Endothelial cell of umbilical vein (primary cell): Measurements from ENCODE around the gene KRT82. TPM values are rescaled to one million over a fixed set of nuclear protein-coding genes. Genes with fewer than 3 reads are reported as not detected.

Experiments
- BruUV-seq: library from RNA; stranded (reverse); fragments of 400-500 nt; replicated peaks from 2 replicates; lab custom pipeline; 2021; lab: Mats Ljungman, UMichigan
- CTCF ChIA-PET: fragments of 300-600, 350-600 bp; sonication (Branson Sonifier 250); formaldehyde crosslinking; loops from one replicate; lab custom pipeline; 2021; ENCODE audit warnings: antibody characterized with exemption, inconsistent platforms; lab: Charles Lee
- POLR2A ChIA-PET: fragments of 300-600, 350-600 bp; sonication (Branson Sonifier 250); formaldehyde crosslinking; loops from one replicate; lab custom pipeline; 2021; ENCODE audit warnings: antibody characterized with exemption, inconsistent platforms; lab: Charles Lee
- DNase-seq: peaks from one replicate; pipeline ENCODE4 v3.0.0-alpha.2; 2011; ENCODE audit warnings: low read depth, low spot score
- FAIRE-seq: peaks from 2 replicates; lab custom pipeline; 2011; peaks lifted over from hg19 to GRCh38; lab: Jason Lieb, UNC
- H2AFZ ChIP-seq: 2 replicates; pipeline ENCODE4 v1.6.0; 2012; ENCODE audit warnings: low read depth, low read length, control low read depth, inconsistent platforms
- H3K27ac ChIP-seq: 2 replicates; pipeline ENCODE4 v1.5.1; 2011; ENCODE audit warnings: low read depth, mild to moderate bottlenecking, control low read depth, low read length, moderate library complexity; ENCODE audit not compliant: insufficient read depth
- H3K27me3 ChIP-seq, 2 experiments: 2 replicates each; pipeline versions ENCODE4 v1.6.0 to v1.6.1; 2011; ENCODE audit warnings: low read length in 2 of 2, mixed read lengths in 1 of 2; ENCODE audit not compliant: control insufficient read depth in 2 of 2, insufficient read depth in 2 of 2
- H3K36me3 ChIP-seq, 2 experiments: 2 replicates in 1 of 2; 3 replicates in 1 of 2; pipeline ENCODE4 v1.5.1; 2011; ENCODE audit warnings: low read length in 2 of 2, mild to moderate bottlenecking in 1 of 2, moderate library complexity in 1 of 2; ENCODE audit not compliant: control insufficient read depth in 2 of 2, insufficient read depth in 2 of 2; ENCODE audit errors: extremely low read depth in 1 of 2
- H3K4me1 ChIP-seq: 3 replicates; pipeline ENCODE4 v1.5.1; 2011; ENCODE audit warnings: mild to moderate bottlenecking, low read length; ENCODE audit not compliant: control insufficient read depth, insufficient read depth; ENCODE audit errors: extremely low read depth
- H3K4me2 ChIP-seq: 2 replicates; pipeline ENCODE4 v1.6.1; 2011; ENCODE audit warnings: low read length, control low read depth, mixed read lengths; ENCODE audit not compliant: insufficient read depth
- H3K4me3 ChIP-seq, 3 experiments: fragments of 200-600 bp in 1 of 3; sonication (generic), shearing (Covaris generic) in 1 of 3; replicated peaks in 1 of 3; 2 replicates each; pipeline ENCODE4 v1.5.1; 2011 to 2016; ENCODE audit warnings: control low read depth in 3 of 3, low read length in 3 of 3, mild to moderate bottlenecking in 2 of 3, inconsistent platforms in 1 of 3, low read depth in 1 of 3, moderate library complexity in 1 of 3; ENCODE audit not compliant: insufficient read depth in 1 of 3
- H3K79me2 ChIP-seq: 2 replicates; pipeline ENCODE4 v1.6.0; 2012; ENCODE audit warnings: low read length, inconsistent platforms; ENCODE audit not compliant: control insufficient read depth, insufficient read depth
- H3K9ac ChIP-seq: replicated peaks from 2 replicates; pipeline ENCODE3; 2011; ENCODE audit warnings: low read length, control low read depth; ENCODE audit not compliant: insufficient read depth; ENCODE audit errors: extremely low read depth
- H3K9me1 ChIP-seq: replicated peaks from 3 replicates; pipeline ENCODE4 v1.6.0; 2011; ENCODE audit warnings: mild to moderate bottlenecking, low read length; ENCODE audit not compliant: control insufficient read depth, insufficient read depth; ENCODE audit errors: extremely low read depth
- H3K9me3 ChIP-seq: replicated peaks from 2 replicates; pipeline ENCODE4 v1.5.1; 2012; ENCODE audit warnings: low read length, inconsistent platforms; ENCODE audit not compliant: control insufficient read depth, insufficient read depth
- H4K20me1 ChIP-seq: replicated peaks from 2 replicates; pipeline ENCODE3; 2011; ENCODE audit warnings: mild to moderate bottlenecking, low read length; ENCODE audit not compliant: control insufficient read depth, insufficient read depth; ENCODE audit errors: extremely low read depth
- GATA2 ChIP-seq: IDR thresholded peaks from 2 replicates; pipeline ENCODE4 v1.7.0; 2011; ENCODE audit warnings: low read depth, mild to moderate bottlenecking, moderate library complexity, mixed read lengths, low read length; ENCODE audit not compliant: insufficient read length, insufficient read depth
- dilution Hi-C: fragments of 300-500 bp; cut with MboI; formaldehyde crosslinking; loops from one replicate; pipeline ENCODE4 v1.15.0; 2019; ENCODE audit warnings: low sequenced_read_pairs; ENCODE audit not compliant: extremely low pct_ligation_motif_present
- intact Hi-C: fragments of 100-400 bp; cut with micrococcal nuclease; formaldehyde crosslinking; loops from one replicate; pipeline ENCODE4 v1.10.0; 2022
- polyA plus RNA-seq, 4 experiments: library from polyadenylated mRNA; depleted of rRNA in 3 of 4; stranded (reverse) in 3 of 4; unstranded in 1 of 4; fragments of >200 nt; gene quantifications; 2 replicates each; pipeline versions ENCODE4 v1.2.1 to v1.2.3, GENCODE V29; 2011 to 2012; ENCODE audit warnings: missing spikeins in 1 of 4
- total RNA-seq: library from RNA; stranded (reverse); gene quantifications from 2 replicates; pipeline ENCODE4 v1.2.3, GENCODE V29; 2021
- TF ChIP-seq, protein P1 (sequence below): IDR thresholded peaks from 2 replicates; pipeline ENCODE4 v1.6.1; 2011; ENCODE audit not compliant: insufficient read depth, insufficient read length

KRT82 gene
- total and polyA plus RNA-seq, 2 donors (not counting 3 experiments of a cell fraction or from before 2014, with no cell fraction given) = not detected

DNA sequence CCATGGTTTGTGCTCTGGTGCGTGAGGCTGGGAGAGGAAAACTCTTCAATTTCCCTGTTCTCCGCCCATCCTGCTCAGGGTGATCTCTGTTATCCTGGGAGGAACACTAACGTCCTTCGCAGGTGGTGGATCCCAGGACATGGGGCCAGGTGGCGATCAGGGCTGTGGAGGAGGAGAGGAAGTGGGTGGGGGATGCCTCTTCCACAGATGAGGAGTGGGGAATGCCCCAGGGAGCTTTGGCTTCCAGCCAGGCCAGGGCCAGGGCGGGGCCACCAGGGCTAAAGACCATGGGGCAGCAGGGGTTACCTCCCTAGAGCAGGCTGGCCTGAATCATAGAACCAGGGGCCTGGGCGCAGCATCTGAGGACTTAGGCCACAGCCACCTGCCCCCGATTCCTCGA lies 31.4 kb upstream of the KRT82 start:
- CTCF ChIA-PET = no interaction called here
- H3K4me1 ChIP-seq = no peaks in the 10 kb centered on the region
- no peaks in the 10 kb centered on the region for H3K9me3 ChIP-seq
- no peak for TF ChIP-seq GATA2
- no peaks in the 10 kb centered on the region for H3K36me3 ChIP-seq
- no peaks in the 10 kb centered on the region for H4K20me1 ChIP-seq
- dilution Hi-C loops (no loop called here), intact Hi-C loops (no loop called here)
- no peak overlapping the region for H3K9ac ChIP-seq
- DNase-seq = no peak
- H3K27ac ChIP-seq = no peak overlapping the region
- no peak overlapping the region for H2AFZ ChIP-seq
- no peaks in the 10 kb centered on the region for H3K9me1 ChIP-seq
- no peaks in the 10 kb centered on the region for H3K79me2 ChIP-seq
- H3K4me3 ChIP-seq = no peak overlapping the region
- peaks cover 0 to 3% of the 10 kb centered on the region in 2 experiments for H3K27me3 ChIP-seq
- no peak overlapping the region for H3K4me2 ChIP-seq
- no peak for FAIRE-seq
- POLR2A ChIA-PET = no interaction called here
- no TSS peak for BruUV-seq

DNA sequence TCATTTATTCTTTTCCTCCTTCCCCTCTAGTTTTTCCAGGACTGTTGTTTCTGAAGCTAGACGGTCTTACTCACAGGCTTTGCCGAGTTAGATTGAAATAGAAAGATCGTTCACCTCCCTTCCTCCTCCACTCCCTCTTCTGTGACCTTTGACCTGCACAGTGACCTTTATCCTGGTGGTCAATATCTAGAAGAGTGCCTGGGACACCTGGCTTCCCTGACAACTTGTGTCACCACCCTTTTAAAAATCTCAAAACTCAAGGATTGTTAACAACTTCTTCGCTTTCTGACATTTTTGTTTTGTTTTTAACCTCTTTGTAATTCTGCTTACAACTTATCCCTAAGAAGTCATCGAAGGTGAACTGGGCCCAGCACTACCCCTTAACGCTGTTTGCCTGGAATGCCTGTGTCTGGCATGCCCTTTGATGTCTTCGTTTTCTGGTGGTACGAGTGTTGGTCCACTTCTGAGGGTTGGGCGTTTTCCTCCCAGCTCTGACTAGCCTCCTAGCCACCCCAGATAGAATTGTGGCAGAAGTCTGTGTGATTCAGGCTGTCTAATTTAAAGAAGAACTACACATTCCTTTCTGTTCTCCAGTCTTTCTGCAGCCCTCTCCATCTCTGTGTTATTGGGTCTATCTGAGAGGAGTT lies 30.8 kb upstream of the KRT82 start:
- Histone ChIP-seq H3K79me2 (no peaks in the 10 kb centered on the region), H3K27me3 (peaks cover 0 to 3% of the 10 kb centered on the region in 2 experiments), H3K36me3 (no peaks in the 10 kb centered on the region), H2AFZ (no peak overlapping the region), H4K20me1 (no peaks in the 10 kb centered on the region), H3K4me3 (no peak overlapping the region), H3K4me1 (no peaks in the 10 kb centered on the region), H3K9me1 (no peaks in the 10 kb centered on the region), H3K27ac (no peak overlapping the region), H3K9me3 (no peaks in the 10 kb centered on the region), H3K9ac (no peak overlapping the region), H3K4me2 (no peak overlapping the region)
- POLR2A ChIA-PET = no interaction called here
- dilution Hi-C loops = no loop called here
- BruUV-seq = no TSS peak
- TF ChIP-seq GATA2 = no peak
- TF ChIP-seq, protein P1, sequence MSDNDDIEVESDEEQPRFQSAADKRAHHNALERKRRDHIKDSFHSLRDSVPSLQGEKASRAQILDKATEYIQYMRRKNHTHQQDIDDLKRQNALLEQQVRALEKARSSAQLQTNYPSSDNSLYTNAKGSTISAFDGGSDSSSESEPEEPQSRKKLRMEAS = no peak
- FAIRE-seq = no peak
- CTCF ChIA-PET = no interaction called here
- DNase-seq = no peak
- intact Hi-C loops = no loop called here
